HG02981 (cell line): ENCODE results near the gene ABCA13.

Source experiments
- ATAC-seq: cut with Tn5 transposase; IDR thresholded peaks from one replicate; pipeline ENCODE4 v1.9.1; 2021; ENCODE audit warnings: mild to moderate bottlenecking, moderate library complexity; ENCODE audit not compliant: unreplicated experiment

ABCA13 gene

DNA sequence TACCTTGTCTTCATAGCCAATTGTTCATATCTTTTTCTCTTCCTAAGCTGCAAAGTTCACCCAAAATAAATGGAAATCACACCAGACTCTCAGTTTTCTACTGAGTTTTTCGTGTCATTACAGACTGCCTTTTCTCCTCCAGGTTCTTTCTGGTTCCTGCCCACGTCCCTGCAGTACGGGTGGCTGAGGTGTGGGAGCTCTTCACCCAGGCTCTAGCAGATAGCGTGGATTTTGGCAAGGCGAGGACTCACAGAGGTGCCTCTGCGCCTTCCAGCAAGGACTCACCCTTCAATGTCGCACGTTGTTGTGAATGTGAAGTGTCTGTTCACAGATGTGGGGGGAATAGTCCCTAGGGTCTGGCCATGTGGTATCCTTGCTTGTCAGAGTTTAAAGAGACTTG lies 71.6 kb downstream of the ABCA13 start:
- no peak for ATAC-seq

DNA sequence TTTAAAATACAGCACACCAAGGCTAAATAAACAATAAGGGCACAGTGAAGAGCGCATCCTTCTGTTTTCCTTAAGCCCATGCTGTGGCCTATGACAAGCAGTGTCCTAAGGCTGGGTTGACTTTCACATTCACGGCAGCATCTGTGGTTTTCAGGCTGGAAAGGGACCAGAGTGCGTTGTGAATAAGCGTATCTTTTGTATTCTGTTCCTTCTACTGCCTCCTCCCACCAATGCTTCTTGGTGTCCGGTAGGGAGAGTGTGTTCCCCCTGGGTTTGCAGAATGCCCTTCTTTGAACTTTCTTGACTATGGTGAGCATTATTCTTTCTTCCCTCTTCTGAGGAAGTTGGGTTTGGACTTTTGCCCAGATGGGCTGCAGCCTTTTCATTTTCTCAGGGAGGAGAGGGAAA lies 73.6 kb downstream of the ABCA13 start:
- no peak for ATAC-seq

DNA sequence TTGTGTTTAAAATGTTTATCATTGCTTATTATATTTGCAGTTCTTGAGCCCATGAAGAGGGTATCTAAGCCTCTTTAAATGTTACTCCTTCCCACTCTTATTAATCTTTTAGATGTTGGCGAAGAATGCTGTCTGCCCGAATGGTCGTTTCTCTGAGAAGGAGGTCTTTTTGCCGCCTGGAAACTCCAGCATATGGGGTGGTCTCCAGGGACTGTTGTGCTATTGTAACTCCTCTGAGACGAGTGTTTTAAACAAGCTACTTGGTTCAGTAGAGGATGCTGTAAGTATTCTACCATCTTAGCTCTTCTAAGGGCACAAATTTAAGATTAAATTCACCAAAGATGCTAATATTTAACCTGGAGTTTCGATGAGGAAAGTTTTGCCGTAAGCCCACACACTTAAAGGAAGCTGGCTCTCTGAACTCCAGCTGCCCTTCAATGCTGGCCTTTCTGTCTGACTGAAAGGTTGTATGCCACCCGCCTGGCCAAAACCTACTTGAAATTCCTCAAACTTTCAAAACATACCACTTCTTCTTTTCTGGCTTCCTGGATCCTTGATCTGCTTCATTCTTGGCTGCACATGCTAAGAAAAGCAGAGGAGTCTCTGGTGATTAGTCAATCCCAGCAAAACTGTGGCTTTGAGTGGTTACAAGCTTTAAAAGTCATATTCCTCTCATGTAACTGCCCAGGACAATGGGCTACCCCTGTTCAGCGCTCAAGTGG lies 74.7 kb downstream of the ABCA13 start:
- ATAC-seq: peak; percentile 71

DNA sequence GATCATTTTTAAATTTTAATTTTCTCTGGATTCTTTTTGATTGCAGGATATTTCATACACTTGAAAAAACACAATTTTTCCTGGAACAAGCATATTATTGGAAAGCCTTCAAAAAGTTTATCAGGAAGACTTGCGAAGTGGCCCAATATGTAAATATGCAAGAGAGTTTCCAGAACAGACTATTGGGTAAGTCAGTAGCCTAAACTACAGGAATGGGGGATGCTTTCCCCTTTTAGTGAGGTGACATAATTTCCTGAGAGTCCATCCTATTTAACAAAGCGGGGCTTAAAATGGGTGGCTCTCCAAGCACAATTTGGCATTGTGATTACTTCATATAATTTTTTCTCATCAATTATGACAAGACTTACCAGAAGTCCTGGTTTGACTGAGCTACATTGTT lies 77.9 kb downstream of the ABCA13 start:
- ATAC-seq: no peak

DNA sequence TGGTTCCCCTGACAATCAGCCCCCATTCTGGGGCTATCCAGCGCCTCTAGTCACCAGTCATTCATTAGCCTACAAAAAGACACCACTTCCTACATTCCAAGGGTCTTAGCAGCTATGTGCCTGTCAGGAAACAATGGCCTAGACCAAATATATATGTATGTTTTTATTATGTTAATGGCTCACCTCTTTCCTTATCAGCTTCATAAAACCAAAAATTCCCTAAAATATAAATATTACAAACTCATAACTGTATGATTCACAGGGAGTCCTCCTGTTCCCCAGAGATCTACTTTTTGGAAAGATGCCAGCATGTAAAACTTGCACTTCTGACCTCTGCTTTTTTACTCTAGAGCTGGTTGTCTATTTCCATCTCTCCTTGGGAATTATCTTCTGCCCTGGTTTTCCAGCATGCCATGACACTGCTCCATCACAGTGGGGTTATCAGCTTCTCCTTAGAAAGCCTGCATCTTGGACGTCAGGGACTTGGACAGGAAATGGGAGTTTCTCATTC lies 79.2 kb downstream of the ABCA13 start:
- no peak for ATAC-seq

DNA sequence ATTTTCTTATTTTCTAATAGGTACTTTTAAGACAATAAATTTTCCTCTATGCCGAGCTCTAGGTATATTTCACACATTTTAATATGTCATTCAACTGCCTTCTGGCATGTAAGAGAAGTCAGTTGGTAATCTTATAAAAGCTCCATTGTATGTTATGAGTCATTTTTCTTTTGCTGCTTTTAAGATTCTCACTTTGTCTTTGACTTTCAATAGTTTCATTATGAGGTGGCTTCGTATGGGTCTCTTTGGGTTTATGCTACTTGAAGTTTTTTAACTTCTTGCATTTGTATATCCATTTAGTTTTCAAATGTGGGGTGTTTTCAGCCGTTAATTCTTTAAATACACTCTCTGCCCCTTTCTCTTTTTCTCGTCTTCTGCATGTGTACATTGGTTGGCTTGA lies 80.5 kb downstream of the ABCA13 start:
- peak; percentile 91 for ATAC-seq

DNA sequence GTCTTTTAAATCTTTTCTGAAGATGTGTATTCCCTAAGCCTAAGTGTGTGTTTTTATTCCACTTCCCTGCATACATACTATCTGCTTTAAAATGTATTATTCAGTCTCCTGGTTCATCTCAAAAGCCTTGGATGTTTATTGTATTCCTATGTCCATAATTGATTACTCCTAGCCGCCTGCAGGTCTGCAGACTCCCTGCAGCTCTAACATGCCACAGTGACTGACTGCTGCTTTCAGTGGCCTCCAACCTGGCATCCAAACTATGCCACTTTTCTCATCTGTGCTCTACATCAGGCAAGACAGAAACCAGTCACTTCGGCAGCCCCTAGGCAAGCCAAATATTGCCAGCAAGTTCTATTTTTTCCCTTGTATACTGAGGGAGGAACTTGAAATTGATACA lies 81.7 kb downstream of the ABCA13 start:
- no peak for ATAC-seq

DNA sequence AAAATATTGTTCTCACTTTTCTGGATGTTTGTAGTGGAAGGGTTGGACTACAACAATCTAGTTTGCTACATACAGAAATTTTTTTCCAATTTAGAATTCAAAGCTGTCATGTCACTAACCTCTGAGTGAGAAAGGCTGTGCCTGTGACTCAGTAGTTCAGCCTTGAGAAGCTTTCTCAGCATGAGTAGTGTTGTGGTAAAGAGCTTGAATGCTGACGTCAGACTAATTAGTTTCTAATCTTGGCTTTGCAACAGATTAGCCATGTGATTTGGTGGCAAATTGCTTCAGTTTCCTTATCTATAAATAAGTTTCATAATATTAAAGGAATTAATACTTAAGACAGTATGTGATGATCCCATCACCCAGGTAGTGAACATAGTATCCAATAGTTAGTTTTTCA lies 83.8 kb downstream of the ABCA13 start:
- ATAC-seq: peak; percentile 52

DNA sequence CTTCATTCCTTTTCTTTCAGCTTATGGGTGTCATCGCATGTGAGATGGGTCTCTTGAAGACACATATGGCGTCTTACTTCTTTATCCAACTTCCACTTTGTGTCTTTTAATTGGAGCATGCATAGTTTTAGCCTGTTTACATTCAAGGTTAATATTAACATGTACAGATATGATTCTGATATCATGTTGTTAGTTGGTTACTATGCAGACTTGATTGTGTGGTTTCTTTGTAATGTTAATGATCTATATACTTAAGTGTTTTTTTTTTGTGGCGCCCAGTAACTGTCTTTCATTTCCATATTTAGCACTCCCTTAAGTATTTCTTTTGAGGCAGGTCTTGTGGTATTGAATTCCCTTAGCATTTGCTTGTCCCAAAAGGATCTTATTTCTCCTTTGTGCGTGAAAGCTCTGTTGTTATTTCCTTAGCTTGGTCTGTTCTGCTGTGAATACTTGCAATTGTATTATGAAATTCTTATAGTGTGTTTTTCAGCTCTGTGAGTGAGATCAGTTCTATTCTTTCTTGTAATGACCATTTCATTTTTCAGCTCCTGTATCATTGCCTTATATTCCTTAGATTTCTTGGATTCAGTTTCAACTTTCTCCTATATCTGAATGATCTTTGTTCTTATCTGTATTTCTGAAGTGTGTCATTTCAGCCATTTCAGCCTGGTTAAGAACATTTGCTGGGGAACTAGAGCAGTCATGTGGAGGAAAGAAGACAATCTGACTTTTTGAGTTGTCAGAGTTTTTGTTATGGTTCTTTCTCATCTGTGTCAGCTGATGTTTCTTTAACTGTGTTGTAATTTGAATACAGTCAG lies 88.4 kb downstream of the ABCA13 start:
- ATAC-seq: no peak

DNA sequence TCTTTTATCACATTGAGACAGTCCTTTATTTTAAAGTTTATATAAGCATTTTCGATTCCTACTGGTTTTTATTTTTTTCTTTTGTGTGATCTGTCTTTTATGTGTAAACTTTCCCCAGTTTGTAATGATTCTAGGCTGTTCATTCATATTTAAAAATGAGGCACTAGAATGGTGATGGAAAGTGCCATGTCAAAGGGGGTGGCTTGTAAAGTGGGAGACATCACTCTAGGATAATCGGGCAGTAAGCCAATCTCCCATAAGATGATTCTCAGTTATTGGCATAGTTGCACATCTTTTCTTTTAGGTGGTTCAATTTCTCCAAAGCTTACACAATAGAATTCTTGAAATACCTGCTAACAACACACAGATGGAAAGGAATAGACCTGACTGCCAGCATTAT lies 90.4 kb downstream of the ABCA13 start:
- no peak for ATAC-seq

DNA sequence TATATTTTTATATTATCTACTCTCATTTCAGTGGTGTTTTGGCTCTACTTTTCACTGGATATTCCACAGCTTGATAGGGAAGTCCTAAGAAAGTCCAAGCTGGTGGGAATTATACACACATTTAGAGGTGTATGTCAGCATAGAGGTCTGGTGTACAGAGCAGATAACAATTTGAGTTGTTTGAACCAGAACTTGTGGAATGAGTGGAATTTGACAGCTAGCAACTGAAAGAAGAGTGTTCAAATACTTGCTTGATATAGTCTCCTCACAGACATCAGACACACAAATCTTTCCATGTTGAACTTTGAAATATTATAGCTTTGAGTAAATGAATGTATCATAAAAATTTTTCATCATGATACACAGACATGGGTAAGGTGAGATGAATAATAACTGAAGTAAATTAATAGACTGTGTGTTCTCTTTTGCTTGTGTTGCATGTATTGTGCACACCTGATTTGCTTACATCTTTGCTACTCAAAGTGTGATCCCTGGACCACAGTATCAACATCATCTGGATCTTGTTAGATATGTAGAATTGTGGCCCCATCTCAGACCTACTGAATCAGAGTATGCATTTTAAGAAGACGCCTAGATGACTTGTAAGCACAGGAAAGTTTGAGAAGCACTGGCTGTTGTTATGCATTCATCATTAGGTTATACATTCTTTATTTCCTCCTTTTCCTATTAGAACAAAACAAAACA lies 91.5 kb downstream of the ABCA13 start:
- no peak for ATAC-seq

DNA sequence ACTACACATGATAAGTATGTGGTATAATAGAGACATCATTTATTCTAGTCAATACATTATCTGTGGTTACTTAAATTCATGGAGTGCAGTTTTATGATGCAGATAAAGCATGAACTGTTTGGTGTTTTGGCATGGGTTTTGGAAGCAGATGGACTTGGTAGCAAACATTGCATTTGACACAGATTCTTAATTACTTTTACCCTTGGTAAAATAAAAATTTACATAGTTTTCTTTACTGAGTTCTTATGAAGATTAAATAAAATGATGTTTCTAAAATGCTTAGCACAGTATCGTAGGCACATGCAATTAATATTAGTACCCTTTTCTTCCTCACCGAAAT lies 92.0 kb downstream of the ABCA13 start:
- ATAC-seq: no peak

DNA sequence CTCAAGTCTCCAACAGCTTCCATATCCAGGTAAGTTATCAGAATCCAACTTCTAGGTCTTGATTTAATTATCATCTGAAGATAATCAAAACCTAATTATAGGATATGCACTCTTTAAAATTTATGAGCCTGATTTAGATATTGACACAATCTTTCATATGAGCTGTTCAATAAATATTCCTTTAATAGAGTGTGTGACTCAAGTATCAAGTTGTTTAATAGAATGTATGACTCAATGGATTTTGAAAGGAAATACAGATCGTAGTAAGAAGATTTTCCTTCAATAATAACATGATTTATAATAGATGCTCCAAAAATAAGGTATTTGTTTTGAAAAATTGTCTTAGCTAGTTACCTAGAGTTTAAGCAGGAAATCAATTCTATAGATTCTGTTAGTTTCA lies 97.8 kb downstream of the ABCA13 start:
- ATAC-seq: no peak

DNA sequence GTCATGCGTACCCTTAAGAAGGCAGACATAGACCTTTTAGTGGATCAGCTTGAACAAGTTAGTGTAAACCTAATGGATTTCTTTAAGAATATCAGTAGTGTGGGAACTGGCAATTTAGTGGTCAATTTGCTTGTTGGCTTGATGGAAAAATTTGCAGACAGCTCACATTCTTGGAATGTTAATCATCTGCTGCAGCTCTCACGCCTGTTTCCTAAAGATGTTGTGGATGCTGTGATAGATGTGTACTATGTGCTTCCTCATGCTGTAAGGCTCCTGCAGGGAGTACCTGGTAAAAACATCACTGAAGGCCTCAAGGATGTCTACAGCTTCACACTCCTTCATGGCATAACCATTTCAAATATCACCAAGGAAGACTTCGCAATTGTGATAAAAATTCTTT lies 103.4 kb downstream of the ABCA13 start:
- no peak for ATAC-seq

DNA sequence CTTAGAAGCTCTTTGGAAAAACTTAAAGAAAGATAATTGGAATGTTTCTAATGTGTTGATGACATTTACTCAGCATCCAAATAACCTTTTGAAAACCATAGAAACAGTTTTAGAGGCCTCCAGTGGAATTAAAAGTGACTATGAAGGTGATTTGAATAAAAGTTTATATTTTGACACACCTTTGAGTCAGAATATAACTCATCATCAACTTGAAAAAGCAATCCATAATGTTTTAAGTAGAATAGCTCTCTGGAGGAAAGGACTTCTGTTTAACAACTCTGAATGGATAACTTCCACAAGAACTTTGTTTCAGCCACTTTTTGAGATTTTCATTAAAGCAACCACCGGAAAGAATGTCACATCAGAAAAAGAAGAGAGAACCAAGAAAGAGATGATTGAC lies 108.2 kb downstream of the ABCA13 start:
- no peak for ATAC-seq

DNA sequence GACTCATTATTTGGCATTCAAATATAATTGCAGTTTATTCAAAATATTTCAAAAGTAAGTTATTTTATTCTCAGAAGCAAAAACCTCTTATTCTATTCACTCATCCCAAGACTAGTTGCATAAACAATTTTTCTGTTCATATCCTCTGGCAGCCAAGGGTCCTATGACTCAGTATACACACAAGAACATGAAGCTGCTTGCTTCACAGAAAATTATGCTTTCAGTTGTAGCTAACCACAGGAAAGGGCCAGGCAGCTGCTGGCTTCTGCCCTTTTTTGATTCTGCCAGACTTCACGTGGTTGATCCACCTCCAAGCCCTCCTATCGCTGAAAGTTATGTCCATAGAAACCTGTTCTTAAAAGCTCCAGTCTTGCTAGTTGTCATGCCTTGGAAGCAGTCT lies 108.8 kb downstream of the ABCA13 start:
- ATAC-seq: no peak

DNA sequence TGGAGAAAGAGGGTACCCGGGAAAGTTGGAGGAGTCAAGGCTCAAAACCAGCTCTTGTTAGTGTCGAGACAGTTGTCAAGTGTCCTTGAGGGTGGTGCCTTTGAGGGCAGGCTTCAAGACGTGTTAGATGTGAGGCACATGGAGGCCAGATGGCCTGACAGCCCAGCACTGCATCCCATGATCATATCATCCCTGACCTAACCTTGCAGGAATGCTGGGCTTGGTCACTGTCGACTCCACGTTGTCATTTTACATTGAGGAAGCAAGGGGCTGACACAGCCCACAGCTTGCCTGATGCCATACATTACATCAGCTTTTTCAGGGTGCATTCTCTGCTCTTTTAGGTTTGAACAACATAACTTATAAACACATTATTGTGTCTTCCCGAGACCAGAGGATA lies 114.1 kb downstream of the ABCA13 start:
- ATAC-seq: no peak

DNA sequence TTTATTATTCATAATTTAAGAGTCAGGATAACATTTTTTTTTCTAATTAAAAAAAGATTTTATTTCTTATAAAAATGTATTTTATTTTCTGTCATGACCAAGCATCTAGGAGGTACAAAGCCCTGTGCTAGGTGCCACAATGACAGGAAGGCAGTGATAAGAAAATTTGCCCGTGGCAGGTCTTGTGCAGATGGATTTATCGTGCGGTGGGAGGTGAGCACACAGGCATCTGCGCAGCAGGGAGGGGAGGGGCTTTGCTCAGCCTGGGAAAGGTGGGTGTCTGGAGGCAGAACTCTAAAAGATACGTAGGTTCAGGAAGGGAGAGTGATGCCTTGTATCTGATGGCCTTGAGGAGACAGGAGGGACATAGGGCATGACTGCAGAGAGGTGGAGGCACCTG lies 115.6 kb downstream of the ABCA13 start:
- ATAC-seq: no peak

DNA sequence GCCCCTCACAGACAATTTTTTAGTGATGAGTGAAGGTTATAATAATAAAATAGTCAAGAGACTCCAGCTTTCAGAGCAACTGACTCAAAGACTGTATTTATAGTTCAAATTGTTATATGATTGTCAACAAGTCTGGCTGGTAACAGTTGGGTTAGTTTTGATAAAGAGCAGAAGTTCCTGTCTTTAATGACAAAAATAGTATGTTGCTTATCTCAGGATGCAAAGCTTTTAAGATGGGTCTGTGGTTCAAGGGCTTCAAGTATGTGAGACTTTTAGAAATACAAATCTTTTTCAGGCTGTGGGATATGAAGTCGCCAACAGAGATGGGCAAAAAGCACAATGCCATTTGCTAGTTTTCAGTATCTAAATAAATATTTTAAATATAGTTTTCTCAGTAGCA lies 118.4 kb downstream of the ABCA13 start:
- no peak for ATAC-seq

DNA sequence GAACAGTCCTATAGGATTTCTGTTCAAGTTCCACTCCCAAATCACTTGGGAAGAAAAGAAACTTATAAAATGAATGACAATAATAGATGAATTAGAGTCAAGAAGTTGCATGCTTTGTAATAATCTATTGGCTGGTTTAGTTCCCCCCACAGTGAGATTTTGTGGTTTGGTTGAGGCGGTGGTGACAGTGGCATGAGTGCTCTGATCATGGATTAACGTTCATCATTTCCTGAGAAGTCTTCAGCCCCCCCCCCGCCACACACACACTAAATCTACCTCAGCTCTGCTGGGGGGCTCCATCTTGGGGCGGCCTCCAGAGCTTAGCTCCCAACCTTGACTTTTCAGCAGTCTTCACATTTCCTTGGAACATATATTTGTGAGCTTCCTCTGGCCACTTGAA lies 121.7 kb downstream of the ABCA13 start:
- ATAC-seq: no peak

DNA sequence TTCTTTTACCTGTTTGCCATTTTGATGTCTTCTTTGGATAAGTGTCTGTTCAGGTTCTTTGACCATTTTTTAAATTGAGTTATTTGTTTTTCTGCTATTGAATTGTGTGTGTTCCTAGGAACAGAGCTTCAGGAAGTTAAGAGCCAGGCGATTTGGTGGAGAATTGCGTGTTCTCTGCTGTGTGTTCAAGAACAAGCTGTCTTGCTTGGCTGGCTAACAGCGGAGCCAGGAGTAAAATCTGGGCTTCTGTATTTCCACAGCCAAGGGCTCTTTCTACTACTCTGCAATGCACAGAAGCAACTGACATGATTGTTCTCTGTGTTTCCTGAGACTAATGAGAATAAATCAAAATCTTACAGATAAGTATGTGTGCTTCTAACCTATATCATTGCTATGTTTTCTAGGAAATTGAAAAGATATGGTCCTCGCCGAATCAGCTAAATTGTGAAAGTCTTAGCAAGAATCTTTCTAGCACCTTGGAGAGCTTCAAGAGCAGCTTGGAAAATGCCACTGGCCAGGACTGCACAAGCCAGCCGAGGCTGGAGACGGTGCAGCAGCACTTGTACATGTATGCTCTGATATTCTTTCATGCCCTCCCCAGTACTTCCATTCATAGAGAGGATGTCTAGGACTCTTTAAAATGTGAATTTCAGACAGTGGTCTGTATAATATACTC lies 124.2 kb downstream of the ABCA13 start:
- no peak for ATAC-seq
